Skeletal muscle satellite cell (primary cell): Measurements from ENCODE around the gene CTNNB1.
"Not testable (repeated sequence)": the region's sequence is repeated elsewhere in the genome, so short reads cannot be mapped to it uniquely, and the experiment has no call there.

ENCODE experiments used
- H3K27me3 ChIP-seq: 2 replicates; pipeline ENCODE4 v1.7.0; 2013; ENCODE audit warnings: low read length; ENCODE audit not compliant: control insufficient read depth, insufficient read depth
- H3K36me3 ChIP-seq: 2 replicates; pipeline ENCODE4 v1.7.0; 2013; ENCODE audit warnings: mild to moderate bottlenecking, control low read depth, low read length; ENCODE audit not compliant: insufficient read depth
- H3K4me1 ChIP-seq: 2 replicates; pipeline ENCODE4 v1.7.0; 2013; ENCODE audit warnings: low read length; ENCODE audit not compliant: control insufficient read depth, insufficient read depth
- H3K4me2 ChIP-seq: 2 replicates; pipeline ENCODE4 v1.7.0; 2013; ENCODE audit warnings: mild to moderate bottlenecking, low read length
- H3K4me3 ChIP-seq: 2 replicates; pipeline ENCODE4 v1.7.0; 2013; ENCODE audit warnings: low read length
- H3K9ac ChIP-seq: 2 replicates; pipeline ENCODE4 v1.7.0; 2013; ENCODE audit warnings: mild to moderate bottlenecking, low read depth, low read length, moderate library complexity
- H3K9me3 ChIP-seq: replicated peaks from 2 replicates; pipeline ENCODE4 v1.7.0; 2013; ENCODE audit warnings: mild to moderate bottlenecking, control low read depth, low read length

CTNNB1 gene

GRCh38 chr3:41265011-41265545, 65.8 kb downstream of the CTNNB1 start:
- no peaks in the 10 kb centered on the region for H3K9me3 ChIP-seq
- H3K4me2 ChIP-seq = no peak overlapping the region
- H3K27me3 ChIP-seq = no peaks in the 10 kb centered on the region
- H3K4me1 ChIP-seq = peaks cover 31% of the 10 kb centered on the region
- no peak overlapping the region for H3K9ac ChIP-seq
- no peaks in the 10 kb centered on the region for H3K36me3 ChIP-seq
- no peak overlapping the region for H3K4me3 ChIP-seq

- Histone ChIP-seq H3K4me2 (no peak overlapping the region), H3K4me1 (peaks cover 29% of the 10 kb centered on the region), H3K36me3 (no peaks in the 10 kb centered on the region), H3K9ac (no peak overlapping the region), H3K4me3 (no peak overlapping the region), H3K9me3 (no peaks in the 10 kb centered on the region), H3K27me3 (no peaks in the 10 kb centered on the region)
Measured at GRCh38 chr3:41265823-41266273, 66.5 kb downstream of the CTNNB1 start.

GRCh38 chr3:41267975-41268640, 68.8 kb downstream of the CTNNB1 start:
- no peaks in the 10 kb centered on the region for H3K9me3 ChIP-seq
- no peaks in the 10 kb centered on the region for H3K36me3 ChIP-seq
- peaks cover 29% of the 10 kb centered on the region for H3K4me1 ChIP-seq
- peak overlapping the region; percentile 39 for H3K4me3 ChIP-seq
- H3K27me3 ChIP-seq = no peaks in the 10 kb centered on the region
- H3K9ac ChIP-seq = no peak overlapping the region
- H3K4me2 ChIP-seq = peak overlapping the region; percentile 57

- no peak overlapping the region for H3K4me3 ChIP-seq
- H3K36me3 ChIP-seq = no peaks in the 10 kb centered on the region
- no peaks in the 10 kb centered on the region for H3K27me3 ChIP-seq
- no peak overlapping the region for H3K9ac ChIP-seq
- H3K4me1 ChIP-seq = peaks cover 26% of the 10 kb centered on the region
- H3K4me2 ChIP-seq = no peak overlapping the region
- H3K9me3 ChIP-seq = no peaks in the 10 kb centered on the region
Measured at GRCh38 chr3:41272667-41273066, 73.4 kb downstream of the CTNNB1 start.

- no peak overlapping the region for H3K4me3 ChIP-seq
- peaks cover 16% of the 10 kb centered on the region for H3K4me1 ChIP-seq
- H3K36me3 ChIP-seq = no peaks in the 10 kb centered on the region
- H3K27me3 ChIP-seq = no peaks in the 10 kb centered on the region
- no peaks in the 10 kb centered on the region for H3K9me3 ChIP-seq
- peak overlapping the region; percentile 10 for H3K9ac ChIP-seq
- peak overlapping the region; percentile 42 for H3K4me2 ChIP-seq
Measured at GRCh38 chr3:41274944-41275668, 75.8 kb downstream of the CTNNB1 start.

GRCh38 chr3:41276191-41276590, 76.9 kb downstream of the CTNNB1 start:
- peaks cover 16% of the 10 kb centered on the region for H3K4me1 ChIP-seq
- no peak overlapping the region for H3K4me2 ChIP-seq

GRCh38 chr3:41277790-41278465, 78.6 kb downstream of the CTNNB1 start:
- Histone ChIP-seq H3K4me2 (no peak overlapping the region), H3K36me3 (no peaks in the 10 kb centered on the region), H3K9me3 (no peaks in the 10 kb centered on the region), H3K4me3 (no peak overlapping the region), H3K9ac (no peak overlapping the region), H3K27me3 (no peaks in the 10 kb centered on the region), H3K4me1 (peaks cover 16% of the 10 kb centered on the region)

More at GRCh38 chr3:41276191-41276590, 76.9 kb downstream of the CTNNB1 start:
- Histone ChIP-seq H3K4me3 (no peak overlapping the region), H3K27me3 (no peaks in the 10 kb centered on the region), H3K36me3 (no peaks in the 10 kb centered on the region), H3K9me3 (no peaks in the 10 kb centered on the region), H3K9ac (no peak overlapping the region)

- not testable (repeated sequence) for H3K9me3 ChIP-seq, H3K36me3 ChIP-seq, H3K27me3 ChIP-seq, H3K4me2 ChIP-seq, H3K9ac ChIP-seq, H3K4me1 ChIP-seq, H3K4me3 ChIP-seq
Measured at GRCh38 chr3:41284934-41285333, 85.6 kb downstream of the CTNNB1 start.

GRCh38 chr3:41286305-41286704, 87.0 kb downstream of the CTNNB1 start:
- Histone ChIP-seq H3K4me3 (no peak overlapping the region), H3K9me3 (no peaks in the 10 kb centered on the region)

GRCh38 chr3:41288785-41289184, 89.5 kb downstream of the CTNNB1 start:
- H3K9me3 ChIP-seq = no peaks in the 10 kb centered on the region
- H3K4me1 ChIP-seq = no peaks in the 10 kb centered on the region
- no peaks in the 10 kb centered on the region for H3K36me3 ChIP-seq
- H3K4me3 ChIP-seq = no peak overlapping the region
- no peak overlapping the region for H3K9ac ChIP-seq
- H3K27me3 ChIP-seq = no peaks in the 10 kb centered on the region
- no peak overlapping the region for H3K4me2 ChIP-seq

More at GRCh38 chr3:41286305-41286704, 87.0 kb downstream of the CTNNB1 start:
- H3K27me3 ChIP-seq = no peaks in the 10 kb centered on the region
- H3K9ac ChIP-seq = no peak overlapping the region
- no peaks in the 10 kb centered on the region for H3K4me1 ChIP-seq
- no peak overlapping the region for H3K4me2 ChIP-seq
- no peaks in the 10 kb centered on the region for H3K36me3 ChIP-seq
